GM21723 (cell line): Measurements from ENCODE around the gene CDKN2B-AS1.

ENCODE experiments used
- ATAC-seq: cut with Tn5 transposase; IDR thresholded peaks from one replicate; pipeline ENCODE4 v1.9.1; 2021; ENCODE audit warnings: mild to moderate bottlenecking, moderate library complexity; ENCODE audit not compliant: unreplicated experiment

CDKN2B-AS1 gene

DNA sequence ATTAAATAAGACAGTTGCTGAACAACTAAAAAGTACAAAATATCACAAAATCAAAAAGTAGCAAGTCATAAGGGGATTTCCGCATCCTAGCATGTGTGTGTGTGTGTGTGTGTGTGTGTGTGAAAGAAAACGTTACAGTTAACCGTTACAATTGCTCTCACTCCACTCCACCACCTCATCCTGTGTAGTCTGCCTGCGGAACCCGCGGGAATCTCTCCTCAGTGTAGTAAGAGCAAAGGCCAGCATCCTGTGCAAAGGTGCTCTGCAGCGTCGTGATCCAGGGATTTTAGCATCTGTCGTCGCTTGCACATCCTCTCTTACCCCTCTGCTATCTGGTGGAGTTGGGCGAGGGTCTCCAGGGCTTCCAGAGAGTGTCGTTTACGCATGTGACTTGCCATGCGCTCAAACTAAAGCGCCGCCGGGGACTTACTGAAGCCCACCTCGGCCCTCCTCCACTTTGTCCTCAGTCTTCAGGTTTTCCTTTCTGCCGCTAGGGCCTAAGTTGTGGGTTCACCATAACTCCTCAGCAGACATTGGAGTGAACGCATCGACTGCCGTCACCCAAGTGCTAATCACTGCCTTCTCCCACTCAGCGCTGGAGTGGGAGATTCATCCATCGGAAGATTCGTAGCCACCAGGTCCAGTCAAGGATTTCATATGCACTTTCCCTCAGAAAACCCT, 10.6 kb downstream of the CDKN2B-AS1 start:
- no peak for ATAC-seq

DNA sequence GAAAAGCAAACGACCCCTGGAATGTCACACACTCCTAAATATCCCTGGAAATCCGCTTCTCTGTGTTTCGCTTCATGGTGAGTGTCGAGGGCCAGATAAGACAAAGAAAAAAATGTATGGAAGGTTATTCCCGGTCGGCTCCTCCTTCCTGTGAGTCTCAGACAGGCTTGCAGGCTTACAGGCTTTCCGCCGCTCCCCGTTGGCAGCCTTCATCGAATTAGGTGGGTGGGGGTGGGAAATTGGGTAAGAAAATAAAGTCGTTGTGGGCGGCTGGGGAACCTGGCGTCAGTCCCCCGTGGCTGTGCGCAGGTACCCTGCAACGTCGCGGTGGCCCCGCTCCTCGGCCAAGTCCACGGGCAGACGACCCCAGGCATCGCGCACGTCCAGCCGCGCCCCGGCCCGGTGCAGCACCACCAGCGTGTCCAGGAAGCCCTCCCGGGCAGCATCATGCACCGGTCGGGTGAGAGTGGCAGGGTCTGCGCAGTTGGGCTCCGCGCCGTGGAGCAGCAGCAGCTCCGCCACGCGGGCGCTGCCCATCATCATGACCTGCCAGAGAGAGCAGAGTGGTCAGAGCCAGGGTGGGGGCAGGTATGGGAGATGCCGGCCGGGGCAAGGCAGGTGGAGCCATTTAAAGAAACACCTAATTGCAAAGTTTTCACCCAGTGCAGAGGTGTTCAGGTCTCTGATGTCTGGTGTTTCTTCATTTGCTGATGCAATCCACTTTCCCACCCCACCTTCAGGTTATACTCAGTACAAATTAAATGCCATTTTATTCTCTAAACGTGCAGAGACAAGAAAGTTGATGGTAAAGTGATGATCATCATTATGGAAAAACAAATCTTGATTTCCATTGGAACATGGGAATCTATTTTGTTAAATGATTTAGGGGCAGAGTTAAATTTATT, 11.4 kb downstream of the CDKN2B-AS1 start:
- ATAC-seq: no peak

DNA sequence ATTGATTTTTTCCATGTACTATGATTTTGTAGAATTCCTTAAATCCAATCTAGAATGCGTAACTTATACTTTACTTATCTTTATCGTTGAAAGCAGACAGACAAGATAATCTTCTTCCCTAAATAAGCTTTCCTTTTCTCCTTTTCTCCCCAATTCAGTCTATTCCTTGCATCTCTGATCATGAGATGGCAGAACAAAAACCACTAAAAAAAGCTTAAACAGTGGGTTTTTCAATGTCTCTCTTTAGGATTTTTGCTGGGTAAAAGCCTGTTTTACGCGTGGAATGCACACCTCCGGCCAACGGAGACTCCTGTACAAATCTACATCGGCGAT, 13.8 kb downstream of the CDKN2B-AS1 start:
- ATAC-seq: peak; percentile 1

DNA sequence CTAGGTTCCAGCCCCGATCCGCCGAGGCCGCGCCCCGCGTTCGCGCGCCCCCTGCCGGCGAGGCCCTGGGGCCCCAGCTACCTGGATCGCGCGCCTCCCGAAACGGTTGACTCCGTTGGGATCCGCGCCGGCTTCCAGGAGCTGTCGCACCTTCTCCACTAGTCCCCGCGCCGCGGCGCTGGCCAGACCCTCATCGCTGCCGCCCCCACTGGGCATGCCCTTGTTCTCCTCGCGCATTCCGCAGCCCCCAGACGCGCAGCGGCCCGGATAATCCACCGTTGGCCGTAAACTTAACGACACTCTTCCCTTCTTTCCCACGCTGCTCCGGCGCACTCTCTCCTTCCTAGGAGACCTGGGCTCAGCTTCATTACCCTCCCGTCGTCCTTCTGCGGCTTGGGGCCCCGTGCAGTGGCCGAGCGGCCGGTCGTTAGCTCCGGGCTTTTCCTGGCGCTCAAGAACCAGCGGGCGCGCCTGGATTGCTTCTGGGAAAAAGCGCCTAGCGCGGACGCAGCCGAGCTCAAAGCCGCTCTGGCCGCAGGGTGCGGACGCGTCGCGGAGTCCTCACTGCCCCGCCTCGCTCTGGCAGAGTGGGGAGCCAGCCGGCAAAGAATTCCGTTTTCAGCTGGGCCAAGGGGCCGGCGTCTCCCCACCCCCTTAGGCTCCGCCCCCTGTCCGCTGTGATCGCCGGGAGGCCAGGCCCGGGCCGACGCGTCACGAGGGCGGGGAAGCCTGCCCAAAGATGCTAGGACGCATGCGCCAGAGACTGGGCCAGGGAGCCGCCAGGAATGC, 14.3 kb downstream of the CDKN2B-AS1 start, which contains the start of gene CDKN2B:
Gene CDKN2B, minus strand, starts transcription at position 589 of the 789 bp plus-strand sequence. Its CDS starts 352 bp downstream, at position 237.
- peak; percentile 95 for ATAC-seq

DNA sequence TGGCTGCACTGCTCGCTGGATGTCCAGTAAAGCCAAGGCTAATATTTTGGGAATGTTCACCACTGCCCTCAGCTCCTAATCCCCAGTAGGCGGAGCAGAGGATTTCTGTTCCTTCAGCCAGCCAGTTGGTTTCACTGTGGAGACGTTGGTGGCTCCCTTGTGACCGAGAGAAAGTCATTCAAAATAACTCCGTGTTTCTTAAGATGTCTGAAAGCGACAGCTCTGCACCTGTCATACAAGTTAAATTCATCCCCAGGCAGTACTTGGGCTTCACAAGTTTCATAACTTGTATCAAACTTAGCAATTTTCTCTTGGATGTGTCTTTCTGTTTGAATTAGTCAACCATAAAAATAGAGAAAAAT, 14.9 kb downstream of the CDKN2B-AS1 start:
- peak; percentile 52 for ATAC-seq

DNA sequence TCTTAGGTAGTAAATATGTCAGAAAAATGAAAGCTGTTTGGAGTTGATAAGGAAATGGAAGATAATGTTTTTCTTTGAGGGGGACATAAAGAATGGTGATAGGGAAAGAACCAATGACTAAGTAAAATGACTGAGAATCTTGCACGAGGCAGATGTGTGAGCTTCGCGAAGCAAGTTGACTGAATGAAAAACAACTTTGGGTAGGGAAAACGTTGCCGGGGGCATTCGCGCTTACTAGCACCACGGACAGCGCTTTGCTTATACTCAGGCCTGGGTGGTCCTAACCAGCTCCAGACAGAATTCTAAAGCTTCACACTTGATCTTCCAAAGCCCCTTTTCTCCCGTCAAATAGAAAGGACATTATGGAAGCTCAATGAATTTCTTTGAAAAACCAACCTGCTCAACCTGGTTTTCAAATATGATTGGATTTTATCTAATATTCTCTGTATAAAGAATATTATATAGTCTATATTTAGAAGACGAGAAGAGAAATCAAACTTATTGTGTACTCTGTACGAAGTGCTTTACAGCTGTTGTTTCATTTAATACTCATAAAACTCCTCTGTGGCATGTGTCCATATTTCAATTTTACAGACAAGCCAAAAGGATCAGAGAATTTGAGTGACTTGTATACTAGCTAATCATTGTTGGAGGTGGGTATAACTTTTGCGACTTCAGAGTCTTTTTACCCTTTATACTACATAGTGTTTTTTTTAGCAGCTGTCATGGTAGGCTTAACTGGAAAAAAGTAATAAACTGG, 16.5 kb downstream of the CDKN2B-AS1 start:
- ATAC-seq: no peak

DNA sequence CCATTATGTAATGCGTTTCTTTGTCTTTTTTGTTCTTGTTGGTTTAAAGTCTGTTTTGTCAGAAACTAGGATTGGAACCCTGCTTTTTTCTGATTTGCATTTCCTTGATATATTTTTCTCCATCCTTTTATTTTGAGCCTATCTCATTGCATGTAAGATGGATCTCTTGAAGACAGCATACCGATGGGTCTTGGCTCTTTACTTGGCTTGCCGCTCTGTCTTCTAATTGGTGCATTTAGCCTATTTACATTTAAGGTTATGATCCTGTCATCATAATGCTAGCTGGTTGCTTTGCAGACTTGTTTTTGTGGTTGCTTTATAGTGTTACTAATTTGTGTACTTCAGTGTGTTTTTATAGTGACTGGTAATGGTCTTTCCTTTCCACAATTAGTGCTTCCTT, 27.8 kb downstream of the CDKN2B-AS1 start:
- no peak for ATAC-seq

DNA sequence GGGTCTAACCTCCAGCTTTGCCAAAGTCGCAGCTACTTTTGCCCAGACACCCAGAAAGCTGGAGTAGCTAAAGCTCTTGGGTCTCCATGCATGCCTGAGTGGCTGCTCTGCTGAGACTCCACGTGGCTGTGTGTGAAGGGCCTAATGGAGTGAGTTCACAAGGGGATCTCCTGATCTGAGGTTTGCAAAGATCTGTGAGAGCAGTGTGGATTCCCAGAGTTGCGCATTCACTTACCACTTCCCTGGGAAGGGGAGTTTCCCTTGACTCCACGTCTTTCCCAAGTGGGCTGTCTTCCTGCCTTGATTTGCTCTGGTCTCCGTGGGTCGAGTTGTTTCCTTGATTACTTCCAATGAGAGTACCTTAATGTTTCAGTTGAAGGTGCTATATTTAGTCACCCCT, 32.1 kb downstream of the CDKN2B-AS1 start:
- ATAC-seq: no peak

DNA sequence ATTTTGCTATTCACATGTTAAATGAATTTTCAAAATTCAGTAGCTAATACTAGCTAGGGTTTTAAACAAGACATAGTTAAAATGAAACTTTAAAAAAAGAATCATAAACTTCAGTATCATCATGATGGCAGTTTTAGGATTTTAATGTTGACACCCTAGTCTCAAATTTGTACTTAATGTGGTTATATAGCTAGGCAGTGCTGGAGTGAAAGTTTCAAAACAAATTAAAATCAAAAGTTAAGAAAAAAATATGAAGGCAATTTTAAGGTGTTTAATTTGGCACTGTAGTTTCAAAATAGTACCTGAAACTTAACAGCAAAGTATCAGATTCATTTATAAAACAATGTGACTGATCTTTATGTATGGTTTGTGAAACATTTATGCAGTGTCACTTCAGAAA, 33.8 kb downstream of the CDKN2B-AS1 start:
- ATAC-seq: no peak

DNA sequence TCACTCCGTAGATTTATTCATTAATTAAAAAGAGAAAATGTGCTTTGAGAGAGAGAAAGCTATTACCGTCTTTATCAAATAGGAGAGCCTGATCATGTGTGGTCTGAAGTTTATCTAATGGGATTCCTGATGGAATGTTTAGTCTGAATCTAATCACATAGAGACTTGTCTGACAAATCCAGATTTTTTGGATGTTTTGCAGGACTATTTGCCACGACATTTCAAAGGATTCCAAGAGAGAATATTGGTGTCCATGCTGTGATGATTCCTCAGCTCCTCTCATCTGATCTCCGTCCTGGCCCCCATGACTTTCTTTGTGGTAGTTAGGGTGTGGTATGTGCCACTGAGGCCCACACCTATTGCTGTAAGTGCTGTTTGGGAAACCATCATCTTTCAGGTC, 34.6 kb downstream of the CDKN2B-AS1 start:
- ATAC-seq: no peak

DNA sequence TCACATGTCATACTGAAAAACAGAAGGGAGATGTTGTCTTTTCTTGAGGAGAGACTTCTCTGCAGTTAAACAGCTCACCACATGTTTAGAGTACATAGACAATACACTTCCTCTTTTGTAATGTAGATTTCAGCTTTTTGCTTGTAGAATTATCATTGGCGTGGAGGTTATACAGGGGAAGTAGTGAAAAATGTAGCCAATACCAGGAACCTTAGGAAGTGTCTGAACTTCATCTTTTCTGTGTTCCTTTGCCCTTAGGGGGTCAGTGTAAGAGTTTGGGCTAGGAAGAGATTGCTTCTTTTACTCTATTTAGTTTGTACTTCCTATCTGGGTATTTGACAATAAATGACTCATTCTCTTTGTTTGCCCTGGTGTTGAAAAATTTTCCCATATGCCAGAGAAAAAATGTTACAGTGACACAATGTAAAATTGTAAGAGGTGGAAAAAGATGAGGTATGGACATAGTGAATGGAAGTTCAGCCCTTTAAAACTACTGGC, 35.6 kb downstream of the CDKN2B-AS1 start:
- peak; percentile 91 for ATAC-seq

DNA sequence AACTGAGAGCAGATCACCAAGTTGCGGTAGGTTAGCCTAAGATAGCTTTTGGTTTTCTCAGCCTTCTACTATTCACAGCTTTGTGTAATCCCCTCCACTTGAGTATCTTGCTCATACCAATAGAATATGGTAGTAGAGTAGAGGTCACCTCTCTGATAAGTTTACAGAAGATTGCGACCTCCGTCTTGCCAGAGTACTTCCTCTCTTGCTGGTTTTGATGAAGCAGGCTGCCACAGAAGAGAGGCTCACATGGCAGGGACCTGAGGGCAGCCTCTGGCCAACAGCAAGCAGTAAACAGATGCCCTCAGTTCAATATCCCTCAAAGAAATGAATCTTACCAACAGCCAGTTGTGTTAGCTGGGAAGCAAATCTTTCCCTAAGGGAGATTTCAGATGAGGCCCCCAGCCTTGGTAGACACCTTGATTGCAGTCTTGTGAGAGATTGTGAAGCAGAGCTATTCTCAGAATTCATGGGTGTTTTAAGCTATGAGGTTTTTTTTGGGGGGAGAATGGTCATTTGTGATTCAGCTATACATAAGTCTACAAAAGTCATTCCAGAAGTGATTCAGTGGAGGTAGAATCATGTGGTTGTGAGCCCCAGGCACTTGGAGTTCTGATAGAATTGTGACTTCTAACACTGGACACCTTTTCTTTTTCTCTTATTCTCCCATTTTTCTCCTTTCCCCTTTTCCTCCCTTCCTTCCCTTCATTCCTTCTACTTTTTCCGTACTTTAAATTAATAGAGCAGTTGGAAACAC, 37.2 kb downstream of the CDKN2B-AS1 start:
- ATAC-seq: no peak

DNA sequence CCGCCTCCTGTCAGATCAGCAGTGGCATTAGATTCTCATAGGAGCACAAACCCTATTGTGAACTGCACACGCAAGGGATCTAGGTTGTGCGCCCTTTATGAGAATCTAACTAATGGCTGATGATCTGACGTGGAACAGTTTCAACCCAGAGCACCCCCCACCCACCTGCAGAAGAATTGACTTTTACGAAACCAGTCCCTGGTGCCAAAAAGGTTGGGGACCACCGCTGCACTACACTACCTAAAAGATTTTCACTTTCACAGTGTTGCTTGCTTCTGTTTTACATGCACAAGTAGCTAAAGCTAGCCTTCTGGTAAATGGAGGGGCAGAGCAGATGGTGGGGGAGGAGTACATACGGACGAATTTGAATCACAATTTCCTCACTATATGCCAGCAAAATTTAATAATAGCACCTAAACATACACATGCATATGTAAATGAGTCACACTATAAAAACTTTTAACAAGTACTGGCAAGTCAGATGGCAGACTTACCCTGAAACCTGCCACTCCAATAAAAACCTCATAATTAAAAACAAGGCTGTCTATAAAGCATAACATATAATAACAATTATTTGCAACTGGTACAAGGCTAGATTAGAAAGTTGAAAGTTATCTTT, 38.5 kb downstream of the CDKN2B-AS1 start:
- ATAC-seq: no peak

DNA sequence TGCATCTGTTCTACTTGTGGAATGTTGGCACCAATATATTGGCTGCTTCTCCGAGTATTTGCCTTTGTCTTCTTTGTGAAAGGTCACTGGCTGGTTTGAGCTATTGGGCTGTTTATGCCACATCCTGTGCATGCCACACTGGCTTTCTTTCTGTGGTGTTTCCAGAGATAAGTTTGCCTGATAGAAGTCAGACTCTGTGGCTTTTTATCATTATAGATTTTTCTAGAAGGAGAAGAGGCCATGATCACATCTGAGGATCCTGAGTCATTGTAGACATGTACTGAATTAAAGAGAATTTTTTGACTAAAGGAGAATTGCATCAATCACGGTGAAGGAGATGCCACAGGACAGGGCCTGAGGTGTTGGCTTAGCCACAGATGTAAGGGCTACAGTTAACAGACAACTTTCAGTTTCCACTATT, 41.0 kb downstream of the CDKN2B-AS1 start:
- ATAC-seq: no peak

DNA sequence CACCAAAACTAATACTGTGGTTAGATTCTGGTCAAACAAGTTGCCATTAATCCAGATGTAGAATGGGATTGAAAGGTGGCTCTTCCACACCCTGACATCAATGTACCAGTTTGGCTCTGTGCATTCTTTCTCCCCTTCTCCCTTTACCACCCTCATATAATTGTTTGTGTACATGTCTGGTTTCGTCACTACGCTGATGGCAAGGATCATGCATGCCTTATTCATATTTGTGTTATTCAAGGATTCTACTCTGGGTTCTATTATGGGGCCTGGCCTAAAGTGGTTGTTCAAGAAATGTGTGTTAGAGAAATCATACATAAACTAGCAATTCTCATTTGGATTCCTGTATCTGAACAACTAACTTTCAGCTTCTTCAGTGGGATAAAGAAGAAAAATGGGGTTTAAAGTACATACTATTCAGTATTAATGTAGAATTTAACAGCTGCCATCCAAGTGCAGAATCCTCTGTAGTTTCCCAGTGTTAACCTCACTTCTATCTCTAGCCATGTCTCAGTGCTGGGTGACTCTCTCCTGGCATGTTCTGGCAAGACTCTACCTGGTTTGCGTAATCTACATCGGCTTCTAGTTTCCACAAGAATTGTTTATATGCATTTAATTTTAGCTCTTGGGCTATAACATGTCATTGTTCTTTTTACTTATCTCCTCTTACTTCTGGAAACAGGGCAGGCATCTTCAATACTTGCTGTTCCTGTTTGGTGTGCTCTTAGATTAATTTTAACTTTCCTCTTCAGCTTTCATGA, 42.5 kb downstream of the CDKN2B-AS1 start:
- no peak for ATAC-seq

DNA sequence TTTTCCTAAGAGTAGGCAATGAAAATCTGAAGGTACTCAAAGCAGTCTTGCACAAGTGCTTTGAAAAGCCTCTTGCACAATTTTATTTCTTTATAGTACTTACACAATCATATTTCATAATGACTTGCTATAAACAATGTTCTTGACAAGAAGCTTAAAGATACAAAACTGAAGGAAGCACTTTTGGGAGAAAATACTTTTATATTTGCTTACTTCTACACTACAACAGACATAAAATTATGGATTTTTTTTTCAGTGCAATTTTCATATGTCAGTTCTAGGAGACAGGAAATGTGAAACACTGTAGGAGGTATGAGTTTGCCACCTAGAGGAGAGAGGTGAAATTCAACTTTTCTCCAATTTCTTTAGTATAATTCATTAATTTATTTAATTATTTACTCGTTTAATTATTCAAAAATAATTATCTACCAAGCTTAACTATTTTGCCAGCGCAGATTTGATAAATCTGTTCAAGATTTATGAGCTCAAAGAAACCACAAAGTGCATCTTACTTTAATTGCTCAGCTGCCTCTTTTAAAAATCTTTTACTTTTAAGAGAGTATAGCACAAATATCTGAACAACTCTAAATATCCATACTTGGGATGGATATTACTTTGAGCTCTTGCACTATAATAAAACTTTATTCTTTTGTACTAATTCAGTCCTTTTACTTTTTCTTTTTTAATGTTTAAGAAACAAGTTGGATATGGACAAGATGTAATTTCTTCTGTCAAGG, 43.5 kb downstream of the CDKN2B-AS1 start:
- no peak for ATAC-seq

DNA sequence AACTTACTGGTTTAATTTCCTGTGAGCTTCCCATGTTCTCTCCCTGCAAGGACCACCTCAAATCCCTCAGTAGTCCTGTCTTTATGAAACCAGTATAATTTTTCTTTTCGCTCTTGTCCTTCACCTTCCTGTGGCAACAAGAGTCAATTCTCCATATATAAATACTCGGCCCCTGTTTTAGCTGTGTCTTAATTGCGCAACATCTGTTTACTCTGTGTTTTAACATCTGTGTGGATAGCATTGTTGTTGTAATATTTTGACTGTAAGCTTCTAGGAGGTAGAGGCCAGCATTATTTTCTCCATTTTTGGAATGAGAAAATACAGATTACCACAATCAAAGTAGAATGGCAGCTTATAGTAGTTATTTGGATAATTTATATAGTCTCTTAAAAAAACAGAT, 44.7 kb downstream of the CDKN2B-AS1 start:
- ATAC-seq: no peak

DNA sequence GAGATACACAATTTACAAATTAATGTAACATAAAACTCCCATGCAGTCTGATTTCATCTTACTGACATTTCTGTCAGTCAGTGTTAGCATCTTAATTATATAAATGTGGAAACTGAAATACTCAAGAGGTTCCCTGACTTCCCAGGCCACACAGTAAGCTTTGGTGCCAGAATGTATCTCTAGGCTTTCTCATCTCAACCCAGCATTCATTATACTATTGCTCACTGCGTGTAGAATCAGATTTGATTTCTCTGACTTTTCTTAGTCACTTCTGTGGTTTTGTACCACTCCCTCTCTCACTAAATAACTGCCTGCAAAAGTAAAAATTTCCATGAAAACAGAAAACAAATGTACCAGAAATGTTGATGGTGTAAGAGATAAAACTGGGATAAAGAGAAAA, 46.2 kb downstream of the CDKN2B-AS1 start:
- ATAC-seq: no peak
